Neural cell (in vitro differentiated cells): ENCODE measurements around the gene SMARCC1. TPM values are rescaled to one million over a fixed set of nuclear protein-coding genes. Genes with fewer than 3 reads are reported as not detected.

Source experiments
- H2AFZ ChIP-seq: fragments of 200-600, 300-800 bp; sonication (generic), shearing (Covaris generic); 2 replicates; pipeline ENCODE4 v1.6.0; 2014; ENCODE audit warnings: low read depth, mild to moderate bottlenecking, antibody characterized with exemption, low read length, moderate library complexity
- H3F3A ChIP-seq: fragments of 200-600 bp; shearing (Covaris generic); 2 replicates; pipeline ENCODE4 v1.6.1; 2016; ENCODE audit warnings: mild to moderate bottlenecking, moderate library complexity, mixed read lengths, antibody characterized with exemption, low read length; ENCODE audit not compliant: insufficient read depth, poor library complexity, severe bottlenecking
- H3K27ac ChIP-seq: fragments of 200-600, 300-800 bp; sonication (generic), shearing (Covaris generic); 2 replicates; pipeline ENCODE4 v1.5.1; 2014; ENCODE audit warnings: mild to moderate bottlenecking, low read length, moderate library complexity
- H3K27me3 ChIP-seq: fragments of 300-800, 200-600 bp; sonication (generic), shearing (Covaris generic); 2 replicates; pipeline ENCODE4 v1.6.0; 2014; ENCODE audit warnings: mild to moderate bottlenecking, low read depth, low read length, moderate library complexity; ENCODE audit not compliant: insufficient read depth
- H3K36me3 ChIP-seq: fragments of 300-800, 200-600 bp; sonication (generic), shearing (Covaris generic); 2 replicates; pipeline ENCODE4 v1.5.1; 2014; ENCODE audit warnings: mild to moderate bottlenecking, antibody characterized with exemption, low read length, moderate library complexity; ENCODE audit not compliant: insufficient read depth
- H3K4me2 ChIP-seq: fragments of 300-800, 200-600 bp; sonication (generic), shearing (Covaris generic); 2 replicates; pipeline ENCODE4 v1.6.0; 2014; ENCODE audit warnings: mild to moderate bottlenecking, low read length
- H3K4me3 ChIP-seq: fragments of 300-800, 200-600 bp; sonication (generic), shearing (Covaris generic); 2 replicates; pipeline ENCODE4 v1.5.1; 2014; ENCODE audit warnings: mild to moderate bottlenecking, low read length, moderate library complexity
- H3K79me2 ChIP-seq: fragments of 200-600 bp; shearing (Covaris generic); replicated peaks from 2 replicates; pipeline ENCODE4 v1.6.0; 2014; ENCODE audit warnings: mild to moderate bottlenecking, low read length, moderate library complexity; ENCODE audit not compliant: insufficient read depth
- H3K9ac ChIP-seq: fragments of 300-800, 200-600 bp; sonication (generic), shearing (Covaris generic); 2 replicates; pipeline ENCODE4 v1.6.1; 2016; ENCODE audit warnings: mild to moderate bottlenecking, low read length, mixed read lengths
- H3K9me2 ChIP-seq: fragments of 200-600 bp; shearing (Covaris generic); 2 replicates; pipeline ENCODE4 v1.6.1; 2016; ENCODE audit warnings: mild to moderate bottlenecking, low read length, mixed read lengths; ENCODE audit not compliant: insufficient read depth
- H3K9me3 ChIP-seq: fragments of 200-600, 300-800 bp; sonication (generic), shearing (Covaris generic); 2 replicates; pipeline ENCODE4 v1.6.1; 2016; ENCODE audit warnings: mild to moderate bottlenecking, mixed run types, low read length, moderate library complexity, mixed read lengths
- H4K20me1 ChIP-seq: fragments of 200-600 bp; shearing (Covaris generic); 2 replicates; pipeline ENCODE4 v1.6.1; 2016; ENCODE audit warnings: mild to moderate bottlenecking, mixed run types; ENCODE audit not compliant: insufficient read depth
- EP300 ChIP-seq: fragments of 450-650 bp; conservative IDR thresholded peaks from 2 replicates; pipeline ENCODE4 v1.6.1; 2014; ENCODE audit warnings: antibody characterized with exemption, mild to moderate bottlenecking, moderate library complexity; ENCODE audit not compliant: poor library complexity, severe bottlenecking
- EZH2 ChIP-seq: fragments of 200-600, 300-800 bp; shearing (Covaris generic), sonication (generic); IDR thresholded peaks from 2 replicates; pipeline ENCODE4 v1.6.1; 2014; ENCODE audit warnings: antibody characterized with exemption, low read length, borderline replicate concordance, mild to moderate bottlenecking; ENCODE audit not compliant: insufficient read depth, poor library complexity, severe bottlenecking
- MXI1 ChIP-seq: fragments of 450-650 bp; conservative IDR thresholded peaks from 2 replicates; pipeline ENCODE4 v1.6.1; 2014; ENCODE audit warnings: antibody characterized with exemption, mild to moderate bottlenecking; ENCODE audit not compliant: poor library complexity, severe bottlenecking
- POLR2AphosphoS5 ChIP-seq: IDR thresholded peaks from 2 replicates; pipeline ENCODE4 v1.6.1; 2012
- RAD21 ChIP-seq: fragments of 450-650 bp; conservative IDR thresholded peaks from 2 replicates; pipeline ENCODE4 v1.6.1; 2014; ENCODE audit warnings: antibody characterized with exemption, mild to moderate bottlenecking, moderate library complexity
- SMC3 ChIP-seq: fragments of 450-650 bp; conservative IDR thresholded peaks from 2 replicates; pipeline ENCODE4 v1.6.1; 2014; ENCODE audit warnings: antibody characterized with exemption, mild to moderate bottlenecking, moderate library complexity; ENCODE audit not compliant: poor library complexity
- TAF1 ChIP-seq: IDR thresholded peaks from 2 replicates; pipeline ENCODE4 v1.6.1; 2012; ENCODE audit warnings: low read depth
- polyA plus RNA-seq: library from polyadenylated mRNA; depleted of rRNA; stranded (reverse); fragments of >200 nt; gene quantifications from 2 replicates; pipeline ENCODE4 v1.2.3, GENCODE V29; 2014
- TF ChIP-seq, protein P1 (sequence below): IDR thresholded peaks from 2 replicates; pipeline ENCODE4 v1.6.1; 2012; ENCODE audit warnings: borderline replicate concordance
- TF ChIP-seq, protein P2 (sequence below): fragments of 450-650 bp; IDR thresholded peaks from 2 replicates; pipeline ENCODE4 v1.5.1; 2014; ENCODE audit warnings: antibody characterized with exemption, mild to moderate bottlenecking, moderate library complexity; ENCODE audit not compliant: poor library complexity, severe bottlenecking

SMARCC1 gene
- polyA plus RNA-seq, 1 donor from 2014 or later, result 29.4 TPM

DNA sequence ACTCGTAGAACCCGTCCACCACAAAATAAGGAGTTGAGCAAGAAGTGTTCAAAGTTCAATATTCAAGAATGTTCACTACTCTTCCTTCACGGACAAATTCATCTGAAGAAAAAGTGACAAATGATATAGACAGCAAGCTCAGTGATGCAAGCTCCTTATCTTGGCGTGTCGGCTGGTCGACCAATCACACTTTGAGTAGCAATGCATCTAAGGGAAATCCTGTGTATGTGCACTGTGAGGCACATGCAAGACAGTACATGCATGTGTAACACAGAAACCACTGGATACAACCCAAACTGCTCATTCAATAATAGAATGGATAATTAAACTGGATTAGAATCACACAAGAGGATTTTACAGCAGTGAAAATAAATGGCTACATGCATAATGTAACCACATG is 138.6 kb downstream of the SMARCC1 start:
- Histone ChIP-seq H3K4me2 (no peak overlapping the region), H3F3A (no peaks in the 10 kb centered on the region), H3K9me2 (no peaks in the 10 kb centered on the region), H4K20me1 (peaks cover 10% of the 10 kb centered on the region), H3K36me3 (no peaks in the 10 kb centered on the region), H3K27ac (no peak overlapping the region), H3K9ac (no peak overlapping the region), H3K79me2 (peaks cover 14% of the 10 kb centered on the region), H3K9me3 (no peaks in the 10 kb centered on the region), H3K27me3 (no peaks in the 10 kb centered on the region), H2AFZ (no peak overlapping the region), H3K4me3 (no peak overlapping the region)
- no peak for TF ChIP-seq EP300
- TF ChIP-seq RAD21, result no peak
- no peak for TF ChIP-seq SMC3
- TF ChIP-seq MXI1, result no peak
- TF ChIP-seq EZH2, result no peak
- no peak for TF ChIP-seq POLR2AphosphoS5
- TF ChIP-seq TAF1, result no peak

DNA sequence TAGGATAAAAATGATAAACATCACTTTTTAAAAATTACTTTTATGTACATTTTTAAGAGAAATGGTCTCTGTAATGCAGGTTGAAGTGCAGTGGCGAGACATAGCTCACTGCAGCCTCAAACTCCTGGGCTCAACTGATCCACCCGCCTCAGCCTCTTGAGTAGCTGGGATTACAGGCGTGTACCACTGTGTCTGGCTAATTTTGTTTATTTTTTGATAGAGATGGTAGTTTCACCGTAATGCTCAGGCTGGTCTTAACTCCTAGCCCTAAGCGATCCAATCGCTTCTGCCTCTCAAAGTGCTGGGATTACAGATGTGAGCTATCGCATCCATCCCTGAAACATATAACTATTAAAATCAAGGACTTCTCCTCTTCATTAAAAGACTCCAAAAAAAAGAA is 140.0 kb downstream of the SMARCC1 start:
- no peak for TF ChIP-seq RAD21
- TF ChIP-seq TAF1, result no peak
- TF ChIP-seq SMC3, result no peak
- TF ChIP-seq, protein P1, sequence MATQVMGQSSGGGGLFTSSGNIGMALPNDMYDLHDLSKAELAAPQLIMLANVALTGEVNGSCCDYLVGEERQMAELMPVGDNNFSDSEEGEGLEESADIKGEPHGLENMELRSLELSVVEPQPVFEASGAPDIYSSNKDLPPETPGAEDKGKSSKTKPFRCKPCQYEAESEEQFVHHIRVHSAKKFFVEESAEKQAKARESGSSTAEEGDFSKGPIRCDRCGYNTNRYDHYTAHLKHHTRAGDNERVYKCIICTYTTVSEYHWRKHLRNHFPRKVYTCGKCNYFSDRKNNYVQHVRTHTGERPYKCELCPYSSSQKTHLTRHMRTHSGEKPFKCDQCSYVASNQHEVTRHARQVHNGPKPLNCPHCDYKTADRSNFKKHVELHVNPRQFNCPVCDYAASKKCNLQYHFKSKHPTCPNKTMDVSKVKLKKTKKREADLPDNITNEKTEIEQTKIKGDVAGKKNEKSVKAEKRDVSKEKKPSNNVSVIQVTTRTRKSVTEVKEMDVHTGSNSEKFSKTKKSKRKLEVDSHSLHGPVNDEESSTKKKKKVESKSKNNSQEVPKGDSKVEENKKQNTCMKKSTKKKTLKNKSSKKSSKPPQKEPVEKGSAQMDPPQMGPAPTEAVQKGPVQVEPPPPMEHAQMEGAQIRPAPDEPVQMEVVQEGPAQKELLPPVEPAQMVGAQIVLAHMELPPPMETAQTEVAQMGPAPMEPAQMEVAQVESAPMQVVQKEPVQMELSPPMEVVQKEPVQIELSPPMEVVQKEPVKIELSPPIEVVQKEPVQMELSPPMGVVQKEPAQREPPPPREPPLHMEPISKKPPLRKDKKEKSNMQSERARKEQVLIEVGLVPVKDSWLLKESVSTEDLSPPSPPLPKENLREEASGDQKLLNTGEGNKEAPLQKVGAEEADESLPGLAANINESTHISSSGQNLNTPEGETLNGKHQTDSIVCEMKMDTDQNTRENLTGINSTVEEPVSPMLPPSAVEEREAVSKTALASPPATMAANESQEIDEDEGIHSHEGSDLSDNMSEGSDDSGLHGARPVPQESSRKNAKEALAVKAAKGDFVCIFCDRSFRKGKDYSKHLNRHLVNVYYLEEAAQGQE, result no peak
- TF ChIP-seq, protein P2, sequence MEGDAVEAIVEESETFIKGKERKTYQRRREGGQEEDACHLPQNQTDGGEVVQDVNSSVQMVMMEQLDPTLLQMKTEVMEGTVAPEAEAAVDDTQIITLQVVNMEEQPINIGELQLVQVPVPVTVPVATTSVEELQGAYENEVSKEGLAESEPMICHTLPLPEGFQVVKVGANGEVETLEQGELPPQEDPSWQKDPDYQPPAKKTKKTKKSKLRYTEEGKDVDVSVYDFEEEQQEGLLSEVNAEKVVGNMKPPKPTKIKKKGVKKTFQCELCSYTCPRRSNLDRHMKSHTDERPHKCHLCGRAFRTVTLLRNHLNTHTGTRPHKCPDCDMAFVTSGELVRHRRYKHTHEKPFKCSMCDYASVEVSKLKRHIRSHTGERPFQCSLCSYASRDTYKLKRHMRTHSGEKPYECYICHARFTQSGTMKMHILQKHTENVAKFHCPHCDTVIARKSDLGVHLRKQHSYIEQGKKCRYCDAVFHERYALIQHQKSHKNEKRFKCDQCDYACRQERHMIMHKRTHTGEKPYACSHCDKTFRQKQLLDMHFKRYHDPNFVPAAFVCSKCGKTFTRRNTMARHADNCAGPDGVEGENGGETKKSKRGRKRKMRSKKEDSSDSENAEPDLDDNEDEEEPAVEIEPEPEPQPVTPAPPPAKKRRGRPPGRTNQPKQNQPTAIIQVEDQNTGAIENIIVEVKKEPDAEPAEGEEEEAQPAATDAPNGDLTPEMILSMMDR, result no peak
- TF ChIP-seq POLR2AphosphoS5, result no peak
- TF ChIP-seq MXI1, result no peak
- no peak for TF ChIP-seq EZH2
- TF ChIP-seq EP300, result no peak
- H3F3A ChIP-seq, result no peaks in the 10 kb centered on the region
- peaks cover 14% of the 10 kb centered on the region for H3K79me2 ChIP-seq
- H3K9ac ChIP-seq, result no peak overlapping the region
- no peaks in the 10 kb centered on the region for H3K9me2 ChIP-seq
- no peak overlapping the region for H2AFZ ChIP-seq
- H4K20me1 ChIP-seq, result peaks cover 10% of the 10 kb centered on the region
- H3K27me3 ChIP-seq, result no peaks in the 10 kb centered on the region
- no peaks in the 10 kb centered on the region for H3K36me3 ChIP-seq
- no peaks in the 10 kb centered on the region for H3K9me3 ChIP-seq
- H3K4me2 ChIP-seq, result no peak overlapping the region
- no peak overlapping the region for H3K27ac ChIP-seq
- no peak overlapping the region for H3K4me3 ChIP-seq
